GM23248 (cell line): Measurements from ENCODE around the gene KLK3.

Experiments
- EZH2 ChIP-seq: fragments of 200-600 bp; sonication (generic); IDR thresholded peaks from 2 replicates; pipeline ENCODE4 v1.6.1; 2018; ENCODE audit warnings: antibody characterized with exemption, mild to moderate bottlenecking; ENCODE audit not compliant: insufficient read depth, poor library complexity, severe bottlenecking
- EZH2phosphoT487 ChIP-seq: fragments of 200-600 bp; sonication (generic); IDR thresholded peaks from 2 replicates; pipeline ENCODE4 v1.6.1; 2018; ENCODE audit warnings: antibody characterized with exemption, moderate library complexity, mild to moderate bottlenecking, low read depth; ENCODE audit not compliant: insufficient read depth

GRCh38 chr19:50894478-50895356, 40.0 kb downstream of the KLK3 start:
- TF ChIP-seq EZH2 (no peak), EZH2phosphoT487 (no peak)
